ENCODE data around the gene GRID1.

- peak in 2 of 3 donors; percentile 25 to 30 for TF ChIP-seq POLR2AphosphoS5 (IDR thresholded peaks at IDR 0.05)
- TF ChIP-seq CTCF (IDR thresholded peaks at IDR 0.05 in 8 of 11, conservative IDR thresholded peaks at IDR 0.05 in 3 of 11) = peak in 1 of 11 experiments; percentile 8
- TF ChIP-seq POLR2A (IDR thresholded peaks at IDR 0.05) = no peak
Observed at GRCh38 chr10:86400705-86401587, 34.4 kb upstream of the GRID1 start.
